Activated CD8-positive, alpha-beta memory T cell treated with anti-CD3 and anti-CD28 coated beads, Interleukin-2, amount 50 U/mL, for 1 hour (primary cell): Measurements from ENCODE around the gene THAP11.
A peak's percentile ranks its signal among the peaks of the same experiment; 100 is the strongest.

Source experiments
- DNase-seq: peaks from one replicate; pipeline ENCODE4 v3.0.0-alpha.2; 2020; ENCODE audit errors: extremely low read depth

The THAP11 gene

DNA sequence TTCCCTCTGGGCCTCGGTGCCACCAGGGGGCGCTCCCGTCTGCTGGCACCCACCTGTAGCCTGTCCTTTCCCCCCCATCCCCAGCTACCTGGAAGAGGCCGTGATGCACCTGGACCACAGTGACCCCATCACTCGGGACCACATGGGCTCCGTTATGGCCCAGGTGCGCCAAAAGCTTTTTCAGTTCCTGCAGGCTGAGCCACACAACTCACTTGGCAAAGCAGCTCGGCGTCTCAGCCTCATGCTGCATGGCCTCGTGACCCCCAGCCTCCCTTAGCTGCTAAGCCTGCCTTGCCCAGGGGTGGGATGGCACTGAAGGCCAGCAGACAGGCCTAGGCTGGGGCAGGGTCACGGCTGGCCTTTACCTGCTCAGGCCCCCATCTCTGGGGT, 41.7 kb downstream of the THAP11 start:
- peak; percentile 24 for DNase-seq

DNA sequence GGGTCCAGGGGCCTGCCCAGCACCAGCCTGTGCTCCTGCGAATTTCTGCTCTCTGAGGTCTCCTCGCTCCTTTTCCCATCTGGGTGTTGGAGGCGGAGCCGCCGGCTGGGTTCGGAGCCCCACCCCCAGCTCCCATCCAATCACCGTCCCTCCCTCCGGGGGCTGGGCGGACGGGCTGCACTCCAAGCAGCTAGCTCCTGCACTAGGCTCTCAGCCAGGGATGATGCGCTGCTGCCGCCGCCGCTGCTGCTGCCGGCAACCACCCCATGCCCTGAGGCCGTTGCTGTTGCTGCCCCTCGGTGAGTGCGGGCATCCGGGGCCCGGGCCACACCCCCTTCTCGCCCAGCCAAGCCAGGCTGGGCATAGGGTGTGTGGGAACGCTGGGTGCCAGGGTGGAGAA, 42.6 kb downstream of the THAP11 start, which contains the start of gene NRN1L:
Gene NRN1L, plus strand, starts transcription at position 202 of the 400 bp plus-strand sequence. Its CDS starts 19 bp downstream, at position 221.
- DNase-seq, result no peak

DNA sequence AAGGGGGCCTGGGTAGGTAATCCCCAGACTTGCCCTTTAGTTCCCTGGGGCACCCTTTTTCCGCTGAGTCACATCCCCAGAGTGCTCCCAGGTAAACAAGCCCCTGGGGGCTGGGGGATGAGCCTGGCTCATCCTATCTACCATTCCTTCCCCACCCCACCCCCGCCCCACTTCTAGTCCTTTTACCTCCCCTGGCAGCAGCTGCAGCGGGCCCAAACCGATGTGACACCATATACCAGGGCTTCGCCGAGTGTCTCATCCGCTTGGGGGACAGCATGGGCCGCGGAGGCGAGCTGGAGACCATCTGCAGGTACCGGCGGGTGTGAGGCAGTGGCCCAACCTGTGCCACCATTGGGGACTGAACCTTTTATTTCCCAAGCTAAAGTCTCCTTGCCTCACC, 43.4 kb downstream of the THAP11 start:
- DNase-seq, result no peak

DNA sequence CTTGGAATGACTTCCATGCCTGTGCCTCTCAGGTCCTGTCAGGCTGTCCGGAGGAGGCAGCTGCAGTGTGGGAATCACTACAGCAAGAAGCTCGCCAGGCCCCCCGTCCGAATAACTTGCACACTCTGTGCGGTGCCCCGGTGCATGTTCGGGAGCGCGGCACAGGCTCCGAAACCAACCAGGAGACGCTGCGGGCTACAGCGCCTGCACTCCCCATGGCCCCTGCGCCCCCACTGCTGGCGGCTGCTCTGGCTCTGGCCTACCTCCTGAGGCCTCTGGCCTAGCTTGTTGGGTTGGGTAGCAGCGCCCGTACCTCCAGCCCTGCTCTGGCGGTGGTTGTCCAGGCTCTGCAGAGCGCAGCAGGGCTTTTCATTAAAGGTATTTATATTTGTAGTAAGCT, 43.9 kb downstream of the THAP11 start:
- no peak for DNase-seq

DNA sequence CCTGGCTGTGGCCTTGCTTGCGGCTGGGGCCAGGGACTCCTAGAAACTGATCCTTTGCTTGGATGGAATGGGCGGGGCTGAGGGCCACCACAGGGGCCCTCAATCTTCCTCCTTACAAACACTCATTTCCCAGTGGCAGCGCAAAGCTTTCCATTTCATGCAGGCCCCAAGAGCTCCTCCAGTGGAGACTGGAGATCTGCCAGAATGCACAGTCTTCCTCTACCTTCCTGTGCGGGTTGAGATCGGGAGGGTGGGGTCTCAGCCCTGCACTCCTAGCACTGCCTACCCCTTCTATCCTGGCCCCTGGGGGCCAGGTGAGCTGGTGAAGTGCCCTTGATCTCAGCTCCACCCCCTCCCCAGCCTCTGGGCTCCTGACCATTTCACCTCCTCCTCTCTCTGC, 44.3 kb downstream of the THAP11 start:
- no peak for DNase-seq

DNA sequence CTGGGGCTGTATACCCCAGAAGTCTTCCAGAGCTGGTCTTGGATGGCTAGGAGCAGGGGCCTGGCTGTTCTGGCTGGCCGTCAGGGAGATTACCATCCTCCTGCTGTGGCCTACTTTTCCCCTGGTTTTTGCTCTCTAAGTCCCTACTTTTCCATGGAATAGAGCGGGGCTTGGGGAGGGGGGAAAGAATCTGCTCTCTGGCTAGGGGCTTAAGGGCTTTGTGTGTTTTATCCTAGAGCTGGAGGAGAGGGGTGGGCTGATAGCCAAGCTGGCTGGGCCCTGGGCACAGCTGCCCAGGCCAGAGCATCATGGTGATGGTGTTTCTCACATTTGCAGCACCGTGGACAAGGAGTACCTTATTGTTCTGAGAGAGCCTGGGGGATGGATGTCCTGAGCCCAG, 46.2 kb downstream of the THAP11 start:
- no peak for DNase-seq

DNA sequence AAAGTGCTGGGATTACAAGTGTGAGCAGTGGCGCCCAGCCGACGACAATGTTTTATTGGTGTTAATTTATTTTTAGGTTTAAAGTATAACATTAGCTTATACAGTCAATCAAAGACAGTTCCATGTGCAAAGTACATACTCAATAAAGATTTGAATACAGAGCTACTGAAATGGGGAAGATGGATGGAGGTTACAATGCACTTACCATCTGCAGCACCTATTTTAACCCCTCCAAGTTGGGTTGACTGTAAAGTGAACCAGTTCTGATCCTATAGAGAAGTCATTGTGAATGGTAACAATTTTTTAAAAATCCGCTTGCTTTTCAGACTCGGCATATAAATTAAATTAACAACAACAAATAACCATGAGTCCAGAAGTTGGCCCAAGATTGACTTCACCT, 50.3 kb downstream of the THAP11 start:
- no peak for DNase-seq

DNA sequence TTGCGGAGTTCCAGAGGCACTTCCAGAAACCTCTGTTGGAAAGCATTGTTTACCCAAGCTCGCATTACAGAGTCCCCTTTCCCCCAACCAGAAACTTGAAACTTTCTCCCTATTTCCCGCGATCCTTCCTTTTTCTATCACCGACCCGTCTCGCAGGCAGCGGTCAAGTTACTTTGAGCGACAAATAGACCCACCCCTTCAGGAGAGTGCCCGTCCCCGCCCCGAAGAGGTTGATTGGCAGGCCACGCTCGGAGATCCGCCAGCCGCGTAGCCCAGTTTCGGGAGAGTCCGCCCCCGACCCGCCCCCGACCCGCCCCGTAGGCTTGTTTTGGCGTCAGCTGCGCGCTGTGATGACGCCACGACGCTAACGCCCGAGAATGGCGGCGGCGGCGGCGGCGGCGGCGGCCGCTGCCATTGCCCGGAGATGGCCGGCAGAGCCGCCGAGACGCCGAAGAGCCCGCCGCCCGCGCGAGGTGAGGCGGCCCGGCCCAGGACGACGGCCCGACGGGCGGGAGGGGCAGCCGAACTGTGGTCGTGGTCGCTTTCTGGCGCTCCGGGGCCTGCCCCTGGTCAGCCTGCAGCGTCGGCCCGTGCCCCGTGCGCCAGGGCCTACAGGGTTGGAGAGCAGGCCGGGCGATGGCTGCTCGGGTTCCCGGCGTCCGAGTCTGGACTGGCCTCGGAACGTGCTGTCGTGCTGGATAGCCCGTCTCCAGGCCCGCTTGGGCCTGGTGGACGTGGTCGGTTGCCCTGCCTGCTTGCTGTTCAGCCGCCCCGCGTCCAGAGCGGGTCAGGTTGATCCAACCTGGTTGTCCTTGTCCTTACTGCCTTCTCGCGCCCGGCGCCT, 51.0 kb downstream of the THAP11 start, which contains the start of gene PSKH1:
Gene PSKH1, plus strand, starts transcription at position 356 of the 844 bp plus-strand sequence. CDS start 15,496 bp downstream, outside the sequence.
- DNase-seq, result peak; percentile 82
